COLO668 (cell line): ENCODE data around the gene C2orf42.
"Not testable (repeated sequence)": the region's sequence is repeated elsewhere in the genome, so short reads cannot be mapped to it uniquely, and the experiment has no call there.

Experiments
- DNase-seq: peaks from one replicate; lab custom pipeline; 2025; ENCODE audit not compliant: unreplicated experiment; lab: John Stamatoyannopoulos, UW

C2orf42 gene

GRCh38 chr2:70132244-70133126 is 58.3 kb downstream of the C2orf42 start:
- peak; percentile 52 for DNase-seq

DNA sequence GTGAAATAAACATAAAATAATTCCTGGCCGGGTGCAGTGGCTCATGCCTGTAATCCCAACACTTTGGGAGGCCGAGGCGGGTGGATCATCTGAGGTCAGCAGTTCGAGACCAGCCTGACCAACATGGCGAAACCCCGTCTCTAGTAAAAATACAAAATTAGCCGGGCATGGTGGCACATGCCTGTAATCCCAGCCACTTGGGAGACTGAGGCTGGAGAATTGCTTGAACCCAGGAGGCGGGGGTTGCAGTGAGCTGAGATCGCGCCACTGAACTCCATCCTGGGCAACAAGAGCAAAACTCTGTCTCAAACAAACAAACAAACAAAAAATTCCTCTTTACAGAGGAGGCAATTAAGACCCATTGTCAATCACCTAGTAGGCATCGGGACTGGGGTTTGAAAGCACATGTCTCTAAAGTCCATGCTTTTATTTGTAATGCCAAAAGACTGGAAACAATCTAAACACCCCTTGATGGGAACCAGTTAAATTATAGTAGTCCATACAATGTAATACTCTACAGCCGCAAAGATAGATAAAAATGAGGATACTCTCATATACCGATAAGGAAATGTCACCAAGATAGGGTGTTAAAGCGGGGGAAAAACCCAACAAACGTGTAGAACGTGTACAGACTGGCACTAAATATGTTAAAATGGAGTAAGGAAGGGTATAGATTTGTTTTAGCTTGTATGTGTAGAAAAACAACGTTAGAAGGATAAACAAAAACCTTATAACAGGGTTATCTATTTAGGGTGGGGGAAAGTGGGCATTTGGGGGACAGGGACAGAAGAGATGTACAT is 59.3 kb downstream of the C2orf42 start:
- DNase-seq: not testable (repeated sequence)

GRCh38 chr2:70128005-70128404 is 62.8 kb downstream of the C2orf42 start:
- no peak for DNase-seq

DNA sequence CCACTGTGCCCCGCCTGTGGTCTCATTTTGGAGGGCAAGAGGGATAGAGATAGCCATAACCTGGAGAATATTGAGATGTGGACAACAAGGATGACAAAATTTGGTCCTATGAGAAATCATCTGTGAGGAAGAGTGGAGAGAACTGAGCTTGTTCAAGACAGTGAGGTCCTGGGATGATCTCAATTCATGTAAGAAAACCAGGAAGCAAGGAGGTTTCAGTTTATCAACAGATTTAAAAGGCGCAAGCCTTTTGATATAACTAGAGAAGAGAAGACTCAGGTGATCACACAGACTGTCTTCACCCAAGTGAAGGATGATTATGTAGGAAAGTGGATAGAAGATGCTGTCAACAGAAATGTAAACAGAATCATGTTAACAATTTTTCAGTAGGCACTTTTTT is 64.4 kb downstream of the C2orf42 start:
- no peak for DNase-seq

DNA sequence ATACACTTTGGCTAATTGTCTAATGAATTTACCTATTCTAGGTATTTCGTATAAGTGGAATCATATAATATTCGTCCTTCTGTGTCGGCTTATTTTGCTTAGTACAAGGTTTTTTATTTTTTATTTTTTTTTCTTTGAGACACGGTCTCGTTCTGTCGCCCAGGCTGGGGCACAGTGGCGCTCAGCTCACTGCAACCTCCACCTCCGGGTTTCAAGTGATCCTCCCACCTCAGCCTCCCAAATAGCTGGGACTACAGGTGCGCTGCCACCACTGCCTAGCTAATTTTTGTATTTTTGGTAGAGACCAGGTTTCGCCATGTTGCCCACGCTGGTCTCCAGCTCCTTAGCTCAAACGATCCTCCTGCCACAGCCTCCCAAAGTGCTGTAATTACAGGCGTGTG is 65.3 kb downstream of the C2orf42 start:
- DNase-seq: no peak

DNA sequence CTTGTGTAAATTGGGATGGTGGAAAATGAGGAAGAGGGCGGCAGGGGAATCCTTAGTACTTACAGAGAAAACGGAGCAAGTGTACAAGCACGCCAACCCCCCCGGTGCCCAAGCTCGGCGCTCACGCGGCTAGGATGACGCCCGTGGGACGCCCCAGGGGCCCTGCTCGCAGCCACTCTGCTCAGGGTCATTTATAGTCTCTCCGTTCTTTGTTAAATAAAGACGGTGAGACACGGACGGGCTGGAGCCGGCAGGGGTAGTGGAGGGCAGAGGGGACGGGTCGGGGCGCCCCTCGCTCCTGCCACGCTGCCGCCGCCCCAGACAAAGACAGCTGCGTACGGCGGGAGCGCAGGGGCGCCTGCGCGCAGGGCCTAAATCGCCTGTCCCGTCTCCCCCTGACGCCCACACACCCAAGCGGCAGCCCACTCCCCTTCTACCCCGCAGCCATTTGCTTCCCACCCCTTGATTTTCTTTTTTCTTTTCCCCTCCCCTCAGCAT is 65.8 kb downstream of the C2orf42 start:
- DNase-seq: peak; percentile 77

DNA sequence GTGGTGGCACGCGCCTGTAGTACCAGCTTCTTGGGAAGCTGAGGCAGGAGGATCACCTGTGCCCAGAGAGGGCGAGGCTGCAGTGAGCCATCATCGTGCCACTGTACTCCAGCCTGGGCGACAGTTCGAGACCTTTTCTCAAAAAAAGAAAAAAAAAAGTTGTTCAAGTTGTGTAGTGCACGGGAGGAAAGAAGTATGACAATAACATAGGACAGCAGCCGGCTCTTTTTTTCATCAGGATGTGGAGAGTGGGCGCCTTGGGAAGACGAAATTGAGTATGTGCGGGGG is 67.0 kb downstream of the C2orf42 start:
- no peak for DNase-seq

- DNase-seq: no peak
Observed at GRCh38 chr2:70123051-70123828, 67.6 kb downstream of the C2orf42 start.

GRCh38 chr2:70122470-70122869 is 68.3 kb downstream of the C2orf42 start:
- DNase-seq: no peak

DNA sequence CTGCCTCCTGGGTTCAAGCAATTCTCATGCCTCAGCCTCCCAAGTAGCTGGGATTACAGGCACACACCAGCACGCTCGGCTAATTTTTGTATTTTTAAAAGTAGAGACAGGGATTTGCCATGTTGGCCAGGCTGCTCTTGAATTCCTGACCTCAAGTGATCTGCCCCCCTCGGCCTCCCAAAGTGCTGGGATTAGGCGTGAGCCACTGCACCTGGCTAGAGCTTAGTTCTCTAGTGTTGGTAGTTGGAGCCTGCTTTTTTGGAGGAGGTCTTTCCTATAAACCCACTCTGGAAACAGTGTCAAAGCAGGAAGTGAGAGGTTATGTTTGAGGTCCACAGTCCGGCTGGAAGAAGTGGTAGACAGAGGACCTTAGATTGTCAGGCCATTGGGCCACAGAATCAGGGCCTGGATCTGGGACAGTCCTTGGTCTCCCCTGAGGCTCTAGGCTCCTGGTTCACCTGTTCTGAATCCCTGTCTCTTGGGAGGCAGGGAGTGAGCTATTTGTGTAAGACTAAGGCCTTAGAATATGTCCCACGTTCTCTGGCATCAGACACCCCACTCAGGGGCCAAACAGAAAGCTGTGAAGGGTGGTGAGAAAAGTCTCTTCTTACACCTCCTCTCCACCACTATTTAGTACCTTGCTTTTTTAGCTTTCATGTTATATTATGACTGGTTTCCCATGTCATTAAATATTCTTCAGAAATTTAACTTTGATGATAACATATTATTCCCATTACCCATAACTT is 69.0 kb downstream of the C2orf42 start:
- no peak for DNase-seq

GRCh38 chr2:70118798-70119454 is 71.9 kb downstream of the C2orf42 start:
- no peak for DNase-seq

DNA sequence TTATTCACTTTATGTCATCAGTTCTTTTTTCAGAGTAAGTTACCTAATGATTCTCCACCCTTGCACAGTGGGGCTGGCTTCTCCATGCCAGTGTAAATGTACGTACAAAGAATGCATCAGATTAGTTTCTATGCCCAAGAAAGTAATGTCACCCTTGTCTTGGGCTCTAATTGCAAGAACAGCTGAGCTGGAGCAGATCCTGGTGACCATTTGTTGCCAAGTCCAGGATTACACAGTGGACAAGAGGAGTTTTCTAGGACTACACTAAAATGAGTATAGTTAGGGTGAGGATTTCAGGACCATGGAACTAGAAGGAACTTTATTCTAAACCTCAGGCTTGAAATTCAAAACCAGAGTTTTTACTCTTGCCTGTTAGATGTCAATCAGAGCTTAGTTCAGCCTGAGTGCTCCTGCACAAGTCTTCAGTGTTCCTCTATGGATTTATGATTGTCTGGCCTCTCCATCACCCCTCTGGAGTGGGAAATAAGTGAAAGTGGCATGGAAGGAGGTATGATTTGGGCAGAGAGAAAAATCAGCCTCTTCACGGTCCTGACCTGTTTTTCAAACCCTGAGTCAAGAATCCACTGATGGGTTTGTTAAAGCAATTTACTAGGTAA is 73.8 kb downstream of the C2orf42 start:
- DNase-seq: no peak

DNA sequence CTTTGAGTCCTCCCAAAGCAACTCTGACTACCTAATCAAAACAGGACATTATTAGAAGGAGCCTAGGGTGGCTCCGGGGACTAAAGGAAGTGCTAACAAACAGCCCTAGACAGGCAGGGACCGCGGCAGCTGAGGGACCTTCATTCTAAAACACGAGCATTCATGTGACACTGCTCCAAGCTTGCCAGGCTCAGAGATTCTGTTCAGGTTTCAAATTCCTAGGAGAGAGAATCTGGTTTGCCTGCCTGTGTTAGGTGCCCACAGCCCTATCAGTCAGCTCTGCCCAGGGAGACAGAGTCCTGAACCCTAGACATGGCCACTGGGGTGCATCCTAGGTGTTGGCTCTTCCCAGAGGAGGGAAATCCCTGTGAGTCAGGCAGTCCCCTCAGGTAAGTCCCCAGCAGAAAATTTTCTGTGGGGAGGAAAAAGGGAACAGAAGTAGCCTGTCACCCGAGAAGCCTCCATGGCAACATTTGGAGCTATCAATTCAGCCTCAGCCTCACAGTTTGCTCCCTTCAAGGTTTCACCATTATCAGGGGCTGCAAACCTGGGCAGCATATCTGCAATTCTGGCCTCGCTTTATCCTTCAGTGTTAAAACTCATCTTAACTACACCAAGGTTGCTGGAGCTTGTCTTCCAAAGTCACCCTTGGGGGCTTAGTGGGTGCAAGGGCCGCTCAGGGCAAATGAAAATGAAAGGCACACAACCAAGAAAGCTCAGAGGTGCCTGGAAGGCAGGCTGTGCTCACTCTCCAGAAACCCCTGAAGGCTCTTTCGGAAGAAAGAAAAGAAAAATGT is 75.0 kb downstream of the C2orf42 start:
- DNase-seq: no peak

DNA sequence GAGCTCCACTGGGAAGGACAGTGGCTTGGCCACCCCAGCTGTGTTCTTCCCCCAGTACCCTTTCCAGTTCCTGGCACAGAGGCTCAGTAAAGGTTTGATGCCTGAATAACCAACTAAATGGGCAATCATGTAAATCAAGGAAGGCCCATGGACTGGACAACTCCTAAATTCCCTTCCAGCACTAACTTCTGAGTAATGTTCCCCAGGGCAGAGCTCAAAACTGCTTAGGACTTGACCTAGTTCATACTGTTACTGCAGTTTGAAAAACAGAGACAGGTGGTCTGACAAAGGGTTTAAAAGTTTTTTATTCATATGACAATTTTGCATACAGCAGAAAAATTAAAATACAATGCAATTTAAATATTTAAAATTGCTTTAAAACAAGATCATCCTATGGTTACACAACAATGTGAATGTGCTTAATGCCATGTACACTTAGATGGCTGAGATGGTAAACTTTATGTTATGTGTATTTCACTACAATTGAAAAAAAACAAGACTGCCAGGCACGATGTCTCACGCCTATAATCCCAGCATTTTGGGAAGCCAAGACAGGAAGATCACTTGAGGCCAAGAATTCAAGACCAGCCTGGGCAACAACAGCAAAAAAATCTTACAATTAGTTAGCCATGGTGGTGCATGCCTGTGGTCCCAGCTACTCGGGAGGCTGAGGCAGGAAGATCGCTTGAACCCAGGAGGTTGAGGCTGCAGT is 77.3 kb downstream of the C2orf42 start:
- DNase-seq: no peak

DNA sequence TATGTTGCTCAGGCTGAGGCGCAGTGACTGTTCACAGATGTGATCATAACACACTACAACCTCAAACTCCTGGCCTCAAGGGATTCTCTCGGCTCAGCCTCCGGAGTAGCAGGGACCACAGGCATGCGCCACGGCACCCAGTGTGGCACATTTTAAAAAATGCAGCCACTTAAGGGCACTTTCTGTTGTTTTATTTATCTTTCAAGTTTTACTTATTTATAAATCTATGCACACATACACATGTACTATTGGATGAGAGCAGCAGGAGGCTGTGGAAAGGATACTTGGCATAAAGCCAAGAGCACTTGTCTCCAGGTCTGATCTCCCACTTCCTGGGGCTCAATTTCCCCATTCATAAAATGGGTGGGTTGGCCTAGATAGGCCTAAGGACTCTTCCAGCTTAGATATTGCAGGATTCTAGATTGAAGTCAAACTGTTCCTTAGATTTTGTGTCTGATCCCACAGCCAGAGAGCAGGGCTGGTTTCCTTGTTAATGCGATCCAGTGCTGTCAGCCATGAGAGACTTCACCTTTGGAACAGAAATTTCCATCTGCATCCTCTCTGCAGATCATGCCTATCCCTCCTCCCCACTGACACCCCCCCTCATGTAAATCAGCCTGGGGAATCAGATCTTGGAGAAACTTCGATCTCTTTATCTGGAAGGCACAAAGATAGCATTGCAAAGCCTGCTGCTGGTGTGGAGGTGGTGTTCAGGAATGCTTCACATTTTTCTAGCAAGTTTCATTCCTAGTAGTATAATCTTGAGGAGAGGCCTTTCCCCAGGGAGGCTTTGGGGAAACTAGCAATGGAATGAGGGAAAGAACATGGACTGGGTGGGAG is 78.8 kb downstream of the C2orf42 start:
- no peak for DNase-seq

GRCh38 chr2:70110397-70110796 is 80.4 kb downstream of the C2orf42 start:
- DNase-seq: not testable (repeated sequence)

DNA sequence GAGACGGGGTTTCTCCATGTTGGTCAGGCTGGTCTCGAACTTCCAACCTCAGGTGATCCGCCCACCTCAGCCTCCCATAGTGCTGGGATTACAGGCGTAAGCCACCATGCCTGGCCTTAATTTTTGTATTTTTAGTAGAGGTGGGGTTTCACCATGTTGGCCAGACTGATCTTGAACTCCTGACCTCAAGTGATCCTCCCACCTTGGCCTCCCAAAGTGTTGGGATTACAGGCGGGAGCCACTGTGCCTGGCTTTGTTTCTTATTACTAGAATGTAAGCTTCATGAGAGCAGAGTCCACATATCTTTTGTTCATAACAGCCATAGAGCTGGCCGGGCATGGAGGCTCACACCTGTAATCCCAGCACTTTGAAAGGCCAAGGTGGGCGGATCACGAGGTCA is 84.7 kb downstream of the C2orf42 start:
- DNase-seq: not testable (repeated sequence)
